ENCODE results near the gene TFEB. TPM values are rescaled to one million over a fixed set of nuclear protein-coding genes. Genes with fewer than 3 reads are reported as not detected.

Gene TFEB
- total RNA-seq, 1 donor from 2014 or later = 3.1 TPM

- Mint-ChIP-seq H3K27ac (ENCODE audit: unreplicated experiment) (no peak overlapping the region), H3K36me3 (ENCODE audit: unreplicated experiment) (no peaks in the 10 kb centered on the region), H3K4me3 (ENCODE audit: unreplicated experiment) (no peak overlapping the region), H3K9me3 (ENCODE audit: unreplicated experiment) (peaks cover 6% of the 10 kb centered on the region), H3K4me1 (ENCODE audit: low read depth, unreplicated experiment) (peaks cover 6% of the 10 kb centered on the region), H3K27me3 (ENCODE audit: unreplicated experiment) (no peaks in the 10 kb centered on the region)
- TF ChIP-seq CTCF (IDR thresholded peaks at IDR 0.05; ENCODE audit: partially characterized antibody, unreplicated experiment) = no peak
- no peak for DNase-seq
Measured at GRCh38 chr6:41763470-41763869, 28.1 kb upstream of the TFEB start.

- no peaks in the 10 kb centered on the region for H3K36me3 Mint-ChIP-seq (ENCODE audit: unreplicated experiment)
- DNase-seq = no peak
- H3K4me1 Mint-ChIP-seq (ENCODE audit: low read depth, unreplicated experiment) = peaks cover 6% of the 10 kb centered on the region
- TF ChIP-seq CTCF (IDR thresholded peaks at IDR 0.05; ENCODE audit: partially characterized antibody, unreplicated experiment) = no peak
- H3K27me3 Mint-ChIP-seq (ENCODE audit: unreplicated experiment) = peaks cover 6% of the 10 kb centered on the region
- no peak overlapping the region for H3K4me3 Mint-ChIP-seq (ENCODE audit: unreplicated experiment)
- H3K27ac Mint-ChIP-seq (ENCODE audit: unreplicated experiment) = no peak overlapping the region
- peaks cover 6% of the 10 kb centered on the region for H3K9me3 Mint-ChIP-seq (ENCODE audit: unreplicated experiment)
Measured at GRCh38 chr6:41759905-41760579, 24.6 kb upstream of the TFEB start.

- no peak for TF ChIP-seq CTCF (IDR thresholded peaks at IDR 0.05; ENCODE audit: partially characterized antibody, unreplicated experiment)
- Mint-ChIP-seq H3K36me3 (ENCODE audit: unreplicated experiment) (no peaks in the 10 kb centered on the region), H3K27me3 (ENCODE audit: unreplicated experiment) (peaks cover 6% of the 10 kb centered on the region), H3K4me1 (ENCODE audit: low read depth, unreplicated experiment) (peaks cover 6% of the 10 kb centered on the region), H3K9me3 (ENCODE audit: unreplicated experiment) (peaks cover 6% of the 10 kb centered on the region), H3K4me3 (ENCODE audit: unreplicated experiment) (no peak overlapping the region), H3K27ac (ENCODE audit: unreplicated experiment) (no peak overlapping the region)
- DNase-seq = no peak
Measured at GRCh38 chr6:41759106-41759904, 23.9 kb upstream of the TFEB start.

DNA sequence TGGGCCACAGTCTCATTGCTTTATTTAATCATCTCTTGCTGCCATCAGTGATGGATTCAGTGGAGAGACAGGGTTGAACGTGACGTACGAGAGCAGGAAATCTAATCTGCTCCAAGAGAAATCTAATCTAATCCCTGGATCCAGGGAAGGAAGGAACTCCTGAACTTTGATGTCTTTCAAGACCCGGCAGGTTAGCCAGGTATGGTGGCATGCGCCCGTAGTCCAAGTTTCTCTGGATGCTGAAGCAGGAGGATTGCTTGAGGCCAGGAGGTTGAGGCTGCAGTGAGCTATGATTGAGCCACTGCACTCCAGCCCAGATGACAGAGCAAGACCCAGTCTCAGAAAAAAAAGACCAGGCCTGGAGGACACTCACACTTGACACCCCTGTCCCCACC, 23.2 kb upstream of the TFEB start:
- Mint-ChIP-seq H3K36me3 (ENCODE audit: unreplicated experiment) (no peaks in the 10 kb centered on the region), H3K9me3 (ENCODE audit: unreplicated experiment) (peaks cover 3% of the 10 kb centered on the region), H3K27ac (ENCODE audit: unreplicated experiment) (no peak overlapping the region), H3K27me3 (ENCODE audit: unreplicated experiment) (peaks cover 8% of the 10 kb centered on the region), H3K4me1 (ENCODE audit: low read depth, unreplicated experiment) (peaks cover under 1% of the 10 kb centered on the region), H3K4me3 (ENCODE audit: unreplicated experiment) (no peak overlapping the region)
- DNase-seq = no peak
- no peak for TF ChIP-seq CTCF (IDR thresholded peaks at IDR 0.05; ENCODE audit: partially characterized antibody, unreplicated experiment)

All from glutamatergic neuron (in vitro differentiated cells).